GM23338 (cell line): ENCODE results near the gene PKP2.

Source experiments
- CREB1 ChIP-seq: fragments of 250-450 bp; sonication (Bioruptor Pico); IDR thresholded peaks from 2 replicates; pipeline ENCODE4 v1.5.0; 2020; ENCODE audit warnings: low read depth, mild to moderate bottlenecking, moderate library complexity
- EZH2 ChIP-seq: fragments of 200-600 bp; sonication (generic); IDR thresholded peaks from one replicate; pipeline ENCODE4 v1.8.0; 2017; ENCODE audit warnings: antibody characterized with exemption, mild to moderate bottlenecking, low read depth; ENCODE audit not compliant: unreplicated experiment
- POLR2AphosphoS5 ChIP-seq: IDR thresholded peaks from 2 replicates; pipeline ENCODE4 v1.6.1; 2016; ENCODE audit warnings: antibody characterized with exemption, low read depth
- TF ChIP-seq, protein P1 (sequence below), 2 experiments: fragments of 200-600 bp in 1 of 2; sonication (generic) in 1 of 2; conservative IDR thresholded peaks; 2 replicates each; pipeline versions ENCODE4 v1.5.1 to v1.6.1; 2016 to 2017; ENCODE audit warnings: antibody characterized with exemption in 2 of 2, low read depth in 2 of 2, mild to moderate bottlenecking in 2 of 2, moderate library complexity in 1 of 2

GRCh38 chr12:32921397-32921796 is 24.8 kb upstream of the PKP2 start:
- TF ChIP-seq, protein P1, sequence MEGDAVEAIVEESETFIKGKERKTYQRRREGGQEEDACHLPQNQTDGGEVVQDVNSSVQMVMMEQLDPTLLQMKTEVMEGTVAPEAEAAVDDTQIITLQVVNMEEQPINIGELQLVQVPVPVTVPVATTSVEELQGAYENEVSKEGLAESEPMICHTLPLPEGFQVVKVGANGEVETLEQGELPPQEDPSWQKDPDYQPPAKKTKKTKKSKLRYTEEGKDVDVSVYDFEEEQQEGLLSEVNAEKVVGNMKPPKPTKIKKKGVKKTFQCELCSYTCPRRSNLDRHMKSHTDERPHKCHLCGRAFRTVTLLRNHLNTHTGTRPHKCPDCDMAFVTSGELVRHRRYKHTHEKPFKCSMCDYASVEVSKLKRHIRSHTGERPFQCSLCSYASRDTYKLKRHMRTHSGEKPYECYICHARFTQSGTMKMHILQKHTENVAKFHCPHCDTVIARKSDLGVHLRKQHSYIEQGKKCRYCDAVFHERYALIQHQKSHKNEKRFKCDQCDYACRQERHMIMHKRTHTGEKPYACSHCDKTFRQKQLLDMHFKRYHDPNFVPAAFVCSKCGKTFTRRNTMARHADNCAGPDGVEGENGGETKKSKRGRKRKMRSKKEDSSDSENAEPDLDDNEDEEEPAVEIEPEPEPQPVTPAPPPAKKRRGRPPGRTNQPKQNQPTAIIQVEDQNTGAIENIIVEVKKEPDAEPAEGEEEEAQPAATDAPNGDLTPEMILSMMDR (conservative IDR thresholded peaks at IDR 0.05; ENCODE audit: low read depth in 2 of 2): no peak
- TF ChIP-seq CREB1 (CRISPR knock-in tag) (no peak), EZH2 (no peak), POLR2AphosphoS5 (no peak)
